Kidney tubule cell (primary cell): ENCODE data around the gene GPC2.
"Not testable (repeated sequence)": the region's sequence is repeated elsewhere in the genome, so short reads cannot be mapped to it uniquely, and the experiment has no call there.

Source experiments
- DNase-seq: peaks from one replicate; pipeline ENCODE4 v3.0.0-alpha.2; 2018; ENCODE audit warnings: low spot score

The GPC2 gene

GRCh38 chr7:100177045-100178001, at the start of gene GPC2, which contains the start of gene STAG3:
TSS of gene GPC2 (minus strand) at chr7:100177381. CDS start at chr7:100177199, 182 bp downstream.
TSS of gene STAG3 (plus strand) at chr7:100177918. CDS start at chr7:100180557, 2,639 bp downstream.
- peak; percentile 94 for DNase-seq

GRCh38 chr7:100224891-100225290, 47.7 kb upstream of the GPC2 start:
- DNase-seq = not testable (repeated sequence)

GRCh38 chr7:100223376-100223927, 46.3 kb upstream of the GPC2 start:
- DNase-seq = not testable (repeated sequence)

GRCh38 chr7:100222445-100223132, 45.4 kb upstream of the GPC2 start:
- no peak for DNase-seq

- no peak for DNase-seq
These were observed 44.7 kb upstream of the GPC2 start for GRCh38 chr7:100221767-100222444.

GRCh38 chr7:100221231-100221718, 44.1 kb upstream of the GPC2 start:
- DNase-seq = no peak

GRCh38 chr7:100220586-100221230, 43.5 kb upstream of the GPC2 start:
- DNase-seq = no peak

- not testable (repeated sequence) for DNase-seq
These were observed 42.8 kb upstream of the GPC2 start, which contains the start of gene PVRIG for GRCh38 chr7:100219801-100220585. TSS of gene PVRIG (plus strand) at chr7:100219949. CDS start at chr7:100219971, 22 bp downstream.

- no peak for DNase-seq
These were observed 42.1 kb upstream of the GPC2 start for GRCh38 chr7:100219271-100219737.

- not testable (repeated sequence) for DNase-seq
These were observed 40.8 kb upstream of the GPC2 start for GRCh38 chr7:100217934-100218333.

GRCh38 chr7:100215895-100216294, 38.7 kb upstream of the GPC2 start:
- no peak for DNase-seq

- peak; percentile 20 for DNase-seq
These were observed 37.2 kb upstream of the GPC2 start for GRCh38 chr7:100214356-100214755.

GRCh38 chr7:100213672-100214071, 36.5 kb upstream of the GPC2 start:
- no peak for DNase-seq

- no peak for DNase-seq
These were observed 35.6 kb upstream of the GPC2 start for GRCh38 chr7:100212631-100213286.

- no peak for DNase-seq
These were observed 34.2 kb upstream of the GPC2 start for GRCh38 chr7:100211342-100211780.

GRCh38 chr7:100210805-100211204, 33.6 kb upstream of the GPC2 start:
- no peak for DNase-seq

GRCh38 chr7:100209493-100209892, 32.3 kb upstream of the GPC2 start:
- DNase-seq = no peak

- no peak for DNase-seq
These were observed 31.8 kb upstream of the GPC2 start for GRCh38 chr7:100208911-100209408.

GRCh38 chr7:100204454-100204853, 27.3 kb upstream of the GPC2 start:
- DNase-seq = no peak
